ENCODE results near the gene MSLN. TPM values are rescaled to one million over a fixed set of nuclear protein-coding genes. Genes with fewer than 3 reads are reported as not detected.
"Not testable (repeated sequence)": the region's sequence is repeated elsewhere in the genome, so short reads cannot be mapped to it uniquely, and the experiment has no call there.

The MSLN gene
- total RNA-seq, 1 donor from 2014 or later, result 0.50 TPM

GRCh38 chr16:740764-741505 lies 19.6 kb upstream of the MSLN start, which contains the start of gene CIAO3:
Gene CIAO3, minus strand, starts transcription at chr16:740997. Its CDS starts 12 bp downstream, at chr16:740985.
- peak within 1 kb of the TSS; percentile 80 for H3K4me3 Mint-ChIP-seq (ENCODE audit: low read depth)

GRCh38 chr16:741986-742629 lies 18.4 kb upstream of the MSLN start:
- Mint-ChIP-seq H3K4me1 (ENCODE audit: low read depth) (peaks cover 3% of the 10 kb centered on the region), H3K4me3 (ENCODE audit: low read depth) (peak overlapping the region; percentile 80), H3K9me3 (ENCODE audit: low read depth) (no peaks in the 10 kb centered on the region), H3K27me3 (no peaks in the 10 kb centered on the region), H3K27ac (no peak overlapping the region), H3K36me3 (ENCODE audit: insufficient read depth) (peaks cover 2% of the 10 kb centered on the region)
- DNase-seq (ENCODE audit: low spot score, unreplicated experiment), result no peak
- TF ChIP-seq CTCF (IDR thresholded peaks at IDR 0.05; ENCODE audit: unreplicated experiment), result no peak

More at GRCh38 chr16:740764-741505, 19.6 kb upstream of the MSLN start, which contains the start of gene CIAO3:
- Mint-ChIP-seq H3K27me3 (no peaks in the 10 kb centered on the region), H3K27ac (peak within 1 kb of the TSS; percentile 93), H3K36me3 (ENCODE audit: insufficient read depth) (peaks cover 4% of the 10 kb centered on the region), H3K9me3 (ENCODE audit: low read depth) (no peaks in the 10 kb centered on the region), H3K4me1 (ENCODE audit: low read depth) (peaks cover 3% of the 10 kb centered on the region)
- peak; percentile 90 for TF ChIP-seq CTCF (IDR thresholded peaks at IDR 0.05; ENCODE audit: unreplicated experiment)
- peak; percentile 93 for DNase-seq (ENCODE audit: low spot score, unreplicated experiment)

GRCh38 chr16:742894-743293 lies 17.6 kb upstream of the MSLN start:
- H3K4me3 Mint-ChIP-seq (ENCODE audit: low read depth); H3K27me3 Mint-ChIP-seq; H3K36me3 Mint-ChIP-seq (ENCODE audit: insufficient read depth); H3K9me3 Mint-ChIP-seq (ENCODE audit: low read depth); H3K4me1 Mint-ChIP-seq (ENCODE audit: low read depth); DNase-seq (ENCODE audit: low spot score, unreplicated experiment): not testable (repeated sequence)
- peak overlapping the region; percentile 33 for H3K27ac Mint-ChIP-seq

GRCh38 chr16:743794-744500 lies 16.6 kb upstream of the MSLN start:
- no peaks in the 10 kb centered on the region for H3K36me3 Mint-ChIP-seq (ENCODE audit: insufficient read depth)
- DNase-seq (ENCODE audit: low spot score, unreplicated experiment), result no peak
- TF ChIP-seq CTCF (IDR thresholded peaks at IDR 0.05; ENCODE audit: unreplicated experiment), result peak; percentile 33
- no peak overlapping the region for H3K4me3 Mint-ChIP-seq (ENCODE audit: low read depth)
- H3K27me3 Mint-ChIP-seq, result no peaks in the 10 kb centered on the region
- H3K4me1 Mint-ChIP-seq (ENCODE audit: low read depth), result peaks cover 3% of the 10 kb centered on the region
- no peak overlapping the region for H3K27ac Mint-ChIP-seq
- no peaks in the 10 kb centered on the region for H3K9me3 Mint-ChIP-seq (ENCODE audit: low read depth)

- H3K9me3 Mint-ChIP-seq (ENCODE audit: low read depth), result no peaks in the 10 kb centered on the region
These were observed 14.8 kb upstream of the MSLN start for GRCh38 chr16:745739-746138.

More at GRCh38 chr16:745739-746138, 14.8 kb upstream of the MSLN start:
- Mint-ChIP-seq H3K27me3 (peaks cover 5% of the 10 kb centered on the region), H3K4me1 (ENCODE audit: low read depth) (no peaks in the 10 kb centered on the region), H3K4me3 (ENCODE audit: low read depth) (no peak overlapping the region), H3K27ac (no peak overlapping the region), H3K36me3 (ENCODE audit: insufficient read depth) (no peaks in the 10 kb centered on the region)
- TF ChIP-seq CTCF (IDR thresholded peaks at IDR 0.05; ENCODE audit: unreplicated experiment), result peak; percentile 77
- peak; percentile 53 for DNase-seq (ENCODE audit: low spot score, unreplicated experiment)

Data from progenitor cell of endocrine pancreas (in vitro differentiated cells).